Measurements from ENCODE around the gene KDM8. TPM values are rescaled to one million over a fixed set of nuclear protein-coding genes. Genes with fewer than 3 reads are reported as not detected.

Gene KDM8
- total and polyA plus RNA-seq, 4 donors, result 4.6 to 198 (median 97.7) TPM

DNA sequence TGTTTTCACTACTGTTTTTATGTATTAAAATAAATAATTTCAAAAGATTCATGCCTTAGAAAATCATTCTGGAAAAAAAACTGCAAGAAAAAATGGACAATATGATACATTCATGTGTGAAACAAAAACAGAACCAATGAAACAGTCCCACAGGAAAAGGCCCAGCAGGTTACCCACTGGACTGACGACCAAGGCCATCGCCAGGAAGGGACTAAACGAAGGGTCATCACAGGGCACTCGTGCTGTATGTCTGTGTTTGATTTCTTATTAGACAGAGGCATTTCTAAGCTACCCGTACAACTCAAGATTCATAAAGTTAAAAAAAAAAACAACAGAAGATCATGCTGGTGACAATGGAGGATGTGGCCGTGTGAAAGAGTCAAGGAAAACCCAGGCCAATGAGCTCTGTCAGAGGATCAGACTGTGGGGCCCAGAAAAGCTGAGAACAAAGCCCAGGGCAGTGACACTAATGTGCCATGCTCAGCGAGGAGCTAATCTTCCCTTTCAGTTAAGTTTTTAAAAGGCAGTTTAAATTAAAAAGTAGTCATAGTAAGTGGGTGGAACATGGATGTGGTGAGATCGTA lies 33.4 kb downstream of the KDM8 start (continued):
- TF ChIP-seq GABPA (IDR thresholded peaks at IDR 0.05 in 1 of 2, conservative IDR thresholded peaks at IDR 0.05 in 1 of 2) (no peak), FOXA2 (IDR thresholded peaks at IDR 0.05) (no peak)

DNA sequence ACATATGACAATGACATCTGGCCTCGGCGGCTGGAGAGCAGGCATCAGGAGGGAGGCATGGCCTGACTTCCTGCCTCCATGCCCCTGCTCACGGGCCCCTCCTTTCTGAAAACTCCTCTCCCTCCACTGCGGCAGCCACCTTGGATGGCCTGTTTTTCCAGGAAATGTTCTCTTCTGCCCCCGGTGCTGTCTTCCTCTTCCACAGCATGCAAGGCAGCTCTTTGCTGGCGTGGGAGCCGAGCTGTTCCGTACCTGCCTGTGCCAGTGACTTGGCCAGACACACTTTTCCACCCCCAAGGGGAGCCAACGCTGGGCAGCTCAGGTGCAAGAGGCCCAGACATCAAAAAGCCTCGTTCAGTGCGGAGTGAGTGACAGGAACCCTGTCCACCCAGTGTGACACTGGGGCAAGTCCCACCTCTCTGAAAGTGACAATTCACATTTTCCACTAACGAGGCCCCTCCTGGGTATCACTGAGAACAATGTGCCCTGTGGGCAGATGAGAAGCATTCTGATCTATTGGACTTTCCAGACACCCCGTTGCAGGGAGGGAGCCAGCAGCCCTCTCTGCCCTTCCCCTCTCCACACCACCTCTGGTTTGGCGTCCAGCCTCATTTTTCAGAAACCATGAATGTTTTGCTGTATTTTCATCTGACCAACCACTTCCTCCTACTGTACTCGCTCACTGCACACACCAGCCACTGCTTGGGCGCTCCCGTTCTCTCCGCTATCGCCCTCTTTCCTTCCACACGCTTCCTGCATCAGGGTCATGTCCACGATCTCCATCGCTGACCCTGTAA lies 34.1 kb downstream of the KDM8 start:
- peaks cover 0 to 6% (median 2%) of the 10 kb centered on the region in 4 donors for H3K36me3 ChIP-seq (ENCODE audit: control insufficient read depth in 4 of 4, insufficient read depth in 3 of 4, low read depth in 1 of 4, low read length in 3 of 4)
- no peaks in the 10 kb centered on the region for H3K9me3 ChIP-seq (ENCODE audit: control insufficient read depth in 4 of 4, low read length in 3 of 4)
- H3K4me1 ChIP-seq (ENCODE audit: control insufficient read depth in 4 of 4, insufficient read depth in 4 of 4, low read length in 3 of 4), result peaks cover 0 to 12% (median 4%) of the 10 kb centered on the region in 4 donors
- WGBS, result 67% methylated on average over 22 of the region's 22 CpGs
- no peaks in the 10 kb centered on the region for H3K27me3 ChIP-seq (ENCODE audit: control insufficient read depth in 4 of 4, insufficient read depth in 4 of 4, low read length in 3 of 4)
- H3K27ac ChIP-seq (ENCODE audit: low read depth in 1 of 2, low read length in 2 of 2), result peak overlapping the region; percentile 65 to 66
- peak overlapping the region in 1 of 2 donors; percentile 28 for H3K9ac ChIP-seq (ENCODE audit: low read depth in 1 of 2, low read length in 2 of 2)
- TF ChIP-seq, protein P1, sequence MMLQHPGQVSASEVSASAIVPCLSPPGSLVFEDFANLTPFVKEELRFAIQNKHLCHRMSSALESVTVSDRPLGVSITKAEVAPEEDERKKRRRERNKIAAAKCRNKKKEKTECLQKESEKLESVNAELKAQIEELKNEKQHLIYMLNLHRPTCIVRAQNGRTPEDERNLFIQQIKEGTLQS (IDR thresholded peaks at IDR 0.05), result no peak
- TF ChIP-seq RAD21 (IDR thresholded peaks at IDR 0.05) (no peak), NR2F2 (IDR thresholded peaks at IDR 0.05) (peak; percentile 58), FOXA1 (IDR thresholded peaks at IDR 0.05) (no peak)
- H3K4me3 ChIP-seq (ENCODE audit: low read depth in 1 of 3, low read length in 3 of 3), result no peak overlapping the region
- DNase-seq (ENCODE audit: low spot score), result no peak

DNA sequence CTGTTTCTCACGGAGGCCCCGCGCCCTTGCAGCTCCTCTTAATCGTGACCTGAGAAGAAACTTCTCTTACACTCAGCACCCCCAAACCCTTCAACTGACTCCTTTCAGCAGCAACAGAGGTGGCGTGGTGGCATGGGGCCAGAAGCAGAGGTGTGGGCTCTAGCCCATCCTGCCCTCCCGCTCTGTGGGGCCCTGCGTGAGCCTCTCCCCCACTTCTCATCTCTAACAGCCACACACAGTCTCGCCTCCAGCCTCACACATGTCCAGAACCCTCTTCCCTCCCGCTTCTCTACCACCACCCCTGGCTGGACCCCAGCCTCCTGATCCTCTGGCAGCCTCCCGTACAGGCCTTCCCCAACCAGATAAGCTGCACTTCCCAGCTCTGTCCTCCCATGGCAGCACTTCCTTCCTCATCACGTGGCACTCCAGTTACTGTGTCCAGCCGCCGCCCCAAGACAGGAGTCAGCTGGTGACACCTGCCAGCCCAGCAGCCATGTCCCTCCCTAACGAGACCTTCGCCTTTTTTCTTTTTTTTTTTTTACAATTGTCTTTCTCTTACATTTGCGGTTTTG lies 34.8 kb downstream of the KDM8 start:
- H3K27me3 ChIP-seq (ENCODE audit: control insufficient read depth in 4 of 4, insufficient read depth in 4 of 4, low read length in 3 of 4), result no peaks in the 10 kb centered on the region
- H3K4me1 ChIP-seq (ENCODE audit: control insufficient read depth in 4 of 4, insufficient read depth in 4 of 4, low read length in 3 of 4), result peaks cover 0 to 17% (median 4%) of the 10 kb centered on the region in 4 donors
- 63% methylated on average over 16 of the region's 16 CpGs for WGBS
- peaks cover 0 to 2% (median 0%) of the 10 kb centered on the region in 4 donors for H3K36me3 ChIP-seq (ENCODE audit: control insufficient read depth in 4 of 4, insufficient read depth in 3 of 4, low read depth in 1 of 4, low read length in 3 of 4)
- TF ChIP-seq RXRA (IDR thresholded peaks at IDR 0.05) (no peak), ZBTB33 (IDR thresholded peaks at IDR 0.05) (no peak), SP1 (IDR thresholded peaks at IDR 0.05) (no peak), FOXA1 (IDR thresholded peaks at IDR 0.05) (no peak)
- TF ChIP-seq, protein P1 (IDR thresholded peaks at IDR 0.05), result no peak
- TF ChIP-seq, protein P2, sequence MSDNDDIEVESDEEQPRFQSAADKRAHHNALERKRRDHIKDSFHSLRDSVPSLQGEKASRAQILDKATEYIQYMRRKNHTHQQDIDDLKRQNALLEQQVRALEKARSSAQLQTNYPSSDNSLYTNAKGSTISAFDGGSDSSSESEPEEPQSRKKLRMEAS (IDR thresholded peaks at IDR 0.05), result no peak
- H3K4me3 ChIP-seq (ENCODE audit: low read depth in 1 of 3, low read length in 3 of 3), result no peak overlapping the region
- H3K9me3 ChIP-seq (ENCODE audit: control insufficient read depth in 4 of 4, low read length in 3 of 4), result no peaks in the 10 kb centered on the region
- peak overlapping the region; percentile 65 to 66 for H3K27ac ChIP-seq (ENCODE audit: low read depth in 1 of 2, low read length in 2 of 2)
- H3K9ac ChIP-seq (ENCODE audit: low read depth in 1 of 2, low read length in 2 of 2), result no peak overlapping the region
- no peak for DNase-seq (ENCODE audit: low spot score)

GRCh38 chr16:27238591-27238990 lies 35.3 kb downstream of the KDM8 start:
- H3K36me3 ChIP-seq (ENCODE audit: control insufficient read depth in 4 of 4, insufficient read depth in 3 of 4, low read depth in 1 of 4, low read length in 3 of 4), result no peaks in the 10 kb centered on the region
- no peak overlapping the region for H3K4me3 ChIP-seq (ENCODE audit: low read depth in 1 of 3, low read length in 3 of 3)
- no peaks in the 10 kb centered on the region for H3K27me3 ChIP-seq (ENCODE audit: control insufficient read depth in 4 of 4, insufficient read depth in 4 of 4, low read length in 3 of 4)
- H3K9me3 ChIP-seq (ENCODE audit: control insufficient read depth in 4 of 4, low read length in 3 of 4), result no peaks in the 10 kb centered on the region
- no peak for DNase-seq (ENCODE audit: low spot score)
- H3K27ac ChIP-seq (ENCODE audit: low read depth in 1 of 2, low read length in 2 of 2), result peak overlapping the region in 1 of 2 donors; percentile 65
- no peak for TF ChIP-seq RXRA (IDR thresholded peaks at IDR 0.05)
- TF ChIP-seq HNF4A (conservative IDR thresholded peaks at IDR 0.05), result no peak
- TF ChIP-seq, protein P1 (IDR thresholded peaks at IDR 0.05), result no peak
- no peak for TF ChIP-seq TAF1 (conservative IDR thresholded peaks at IDR 0.05)
- no peak for TF ChIP-seq FOXA2 (IDR thresholded peaks at IDR 0.05)
- TF ChIP-seq SP1 (IDR thresholded peaks at IDR 0.05), result no peak
- no peak for TF ChIP-seq FOXA1 (IDR thresholded peaks at IDR 0.05)
- TF ChIP-seq NR2F2 (IDR thresholded peaks at IDR 0.05), result no peak
- TF ChIP-seq ZBTB33 (IDR thresholded peaks at IDR 0.05), result no peak
- TF ChIP-seq REST (IDR thresholded peaks at IDR 0.05), result no peak
- no peak overlapping the region for H3K9ac ChIP-seq (ENCODE audit: low read depth in 1 of 2, low read length in 2 of 2)
- peaks cover 2 to 17% (median 4%) of the 10 kb centered on the region in 4 donors for H3K4me1 ChIP-seq (ENCODE audit: control insufficient read depth in 4 of 4, insufficient read depth in 4 of 4, low read length in 3 of 4)
- whole genome bisulfite sequencing, result 96% methylated on average over 2 of the region's 2 CpGs
